H1 (cell line): ENCODE measurements around the gene TRIM44. TPM values are rescaled to one million over a fixed set of nuclear protein-coding genes. Genes with fewer than 3 reads are reported as not detected.

Experiments used
- CTCF ChIA-PET: fragments of 300-600 bp; sonication (Branson Sonifier 250); formaldehyde crosslinking; loops from one replicate; lab custom pipeline; 2021; ENCODE audit not compliant: partially characterized antibody; lab: Charles Lee
- POLR2A ChIA-PET: fragments of 300-600 bp; sonication (Branson Sonifier 250); formaldehyde crosslinking; loops from one replicate; lab custom pipeline; 2021; ENCODE audit warnings: inconsistent platforms; ENCODE audit not compliant: partially characterized antibody; lab: Charles Lee
- DNase-seq, 2 experiments: peaks; one replicate each; pipeline versions ENCODE4 v3.0.0 to v3.0.0-alpha.2; 2010 to 2022; ENCODE audit warnings: low spot score in 2 of 2, low read depth in 1 of 2, mixed read lengths in 1 of 2
- FAIRE-seq: peaks from 2 replicates; lab custom pipeline; 2011; peaks lifted over from hg19 to GRCh38; lab: Jason Lieb, UNC
- H2AFZ ChIP-seq: 2 replicates; pipeline ENCODE4 v1.8.1; 2012; ENCODE audit warnings: low read length, inconsistent platforms
- H2AK5ac ChIP-seq: 2 replicates; pipeline ENCODE4 v1.6.1; 2013; ENCODE audit warnings: low read depth, low read length
- H2BK120ac ChIP-seq: replicated peaks from 2 replicates; pipeline ENCODE3; 2013; ENCODE audit warnings: low read depth, low read length, inconsistent platforms
- H2BK12ac ChIP-seq: 2 replicates; pipeline ENCODE4 v1.6.1; 2013; ENCODE audit warnings: low read depth, low read length
- H2BK15ac ChIP-seq: 2 replicates; pipeline ENCODE4 v1.6.1; 2013; ENCODE audit warnings: low read length
- H2BK20ac ChIP-seq: 2 replicates; pipeline ENCODE4 v1.6.1; 2013; ENCODE audit warnings: low read length
- H2BK5ac ChIP-seq: 2 replicates; pipeline ENCODE4 v1.6.1; 2013; ENCODE audit warnings: low read depth, low read length
- H3K14ac ChIP-seq: 2 replicates; pipeline ENCODE4 v1.6.1; 2013; ENCODE audit warnings: inconsistent platforms; ENCODE audit not compliant: insufficient read length
- H3K18ac ChIP-seq: 2 replicates; pipeline ENCODE4 v1.6.1; 2013; ENCODE audit warnings: low read length; ENCODE audit errors: extremely low read depth
- H3K23ac ChIP-seq: 2 replicates; pipeline ENCODE4 v1.6.1; 2013; ENCODE audit warnings: inconsistent platforms; ENCODE audit not compliant: insufficient read length
- H3K23me2 ChIP-seq: 2 replicates; pipeline ENCODE4 v1.6.1; 2013; ENCODE audit warnings: low read depth, low read length
- H3K27ac ChIP-seq: 2 replicates; pipeline ENCODE4 v1.6.1; 2011; ENCODE audit warnings: low read depth, low read length, inconsistent platforms
- H3K27me3 ChIP-seq, 4 experiments: replicated peaks in 1 of 4; 1 replicate in 1 of 4; 2 replicates in 3 of 4; pipeline versions ENCODE4 v1.6.1 to v1.8.1; 2011 to 2013; ENCODE audit warnings: low read length in 3 of 4, mild to moderate bottlenecking in 3 of 4, inconsistent platforms in 2 of 4, mixed read lengths in 2 of 4, moderate library complexity in 1 of 4; ENCODE audit not compliant: control insufficient read depth in 3 of 4, insufficient read depth in 3 of 4; ENCODE audit errors: extremely low read depth in 1 of 4
- H3K36me3 ChIP-seq, 4 experiments: 2 replicates each; pipeline versions ENCODE4 v1.6.1 to v1.8.1; 2011 to 2013; ENCODE audit warnings: mild to moderate bottlenecking in 4 of 4, low read length in 3 of 4, moderate library complexity in 2 of 4, control low read depth in 1 of 4, inconsistent platforms in 1 of 4; ENCODE audit not compliant: insufficient read depth in 4 of 4, control insufficient read depth in 2 of 4
- H3K4ac ChIP-seq: replicated peaks from 2 replicates; pipeline ENCODE3; 2013; ENCODE audit warnings: low read length, low read depth, mixed read lengths, inconsistent platforms; ENCODE audit not compliant: insufficient read length
- H3K4me1 ChIP-seq, 4 experiments: replicated peaks in 1 of 4; 1 replicate in 1 of 4; 2 replicates in 3 of 4; pipeline versions ENCODE4 v1.6.1 to v1.8.1; 2011 to 2013; ENCODE audit warnings: low read length in 3 of 4, inconsistent platforms in 2 of 4, mixed read lengths in 1 of 4; ENCODE audit not compliant: insufficient read depth in 4 of 4, control insufficient read depth in 3 of 4
- H3K4me2 ChIP-seq, 2 experiments: 2 replicates each; pipeline versions ENCODE4 v1.6.1 to v1.8.1; 2011 to 2013; ENCODE audit warnings: low read depth in 2 of 2, low read length in 2 of 2, control low read depth in 1 of 2, inconsistent platforms in 1 of 2, mild to moderate bottlenecking in 1 of 2; ENCODE audit not compliant: insufficient read depth in 1 of 2
- H3K4me3 ChIP-seq, 4 experiments: fragments of 200-600, 300-600 bp in 1 of 4; sonication (generic), shearing (Covaris generic), sonication (Bioruptor Twin) in 1 of 4; 2 replicates each; pipeline versions ENCODE4 v1.5.1 to v1.8.1; 2011 to 2016; ENCODE audit warnings: low read length in 4 of 4, low read depth in 3 of 4, control low read depth in 2 of 4, inconsistent platforms in 2 of 4, mild to moderate bottlenecking in 2 of 4, mixed read lengths in 1 of 4, moderate library complexity in 1 of 4; ENCODE audit not compliant: insufficient read depth in 2 of 4; ENCODE audit errors: extremely low read depth in 1 of 4
- H3K56ac ChIP-seq: replicated peaks from 2 replicates; pipeline ENCODE3; 2013; ENCODE audit warnings: low read depth, mild to moderate bottlenecking, mixed read lengths, low read length, inconsistent platforms; ENCODE audit not compliant: insufficient read length
- H3K79me1 ChIP-seq: 2 replicates; pipeline ENCODE4 v1.6.1; 2013; ENCODE audit warnings: low read depth, low read length, control low read depth
- H3K79me2 ChIP-seq, 2 experiments: 2 replicates each; pipeline versions ENCODE4 v1.6.1 to v1.8.1; 2012 to 2013; ENCODE audit warnings: low read length in 2 of 2, mild to moderate bottlenecking in 2 of 2, inconsistent platforms in 1 of 2; ENCODE audit not compliant: insufficient read depth in 2 of 2, control insufficient read depth in 1 of 2
- H3K9ac ChIP-seq, 4 experiments: replicated peaks in 1 of 4; 1 replicate in 1 of 4; 2 replicates in 3 of 4; pipeline versions ENCODE4 v1.6.1 to v1.8.1; 2011 to 2013; ENCODE audit warnings: low read depth in 3 of 4, low read length in 3 of 4, control low read depth in 2 of 4, mild to moderate bottlenecking in 2 of 4, moderate library complexity in 2 of 4, inconsistent platforms in 1 of 4; ENCODE audit errors: extremely low read depth in 1 of 4
- H3K9me3 ChIP-seq, 2 experiments: 2 replicates each; pipeline versions ENCODE4 v1.6.1 to v1.8.1; 2012 to 2013; ENCODE audit warnings: mild to moderate bottlenecking in 2 of 2, moderate library complexity in 2 of 2, control low read depth in 1 of 2, inconsistent platforms in 1 of 2, low read depth in 1 of 2, low read length in 1 of 2, mixed read lengths in 1 of 2; ENCODE audit not compliant: insufficient read depth in 2 of 2
- H4K20me1 ChIP-seq, 2 experiments: replicated peaks in 1 of 2; 2 replicates each; pipeline versions ENCODE3 to v1.8.1; 2011 to 2013; ENCODE audit warnings: inconsistent platforms in 2 of 2, low read length in 2 of 2, mild to moderate bottlenecking in 1 of 2; ENCODE audit not compliant: insufficient read depth in 2 of 2, control insufficient read depth in 1 of 2
- H4K5ac ChIP-seq: 2 replicates; pipeline ENCODE4 v1.6.1; 2013; ENCODE audit warnings: low read length, low read depth, mixed read lengths, inconsistent platforms; ENCODE audit not compliant: insufficient read length
- H4K8ac ChIP-seq: 2 replicates; pipeline ENCODE4 v1.8.0; 2013; ENCODE audit warnings: mild to moderate bottlenecking, moderate library complexity, low read length, inconsistent platforms; ENCODE audit not compliant: insufficient read depth; ENCODE audit errors: extremely low read depth
- H4K91ac ChIP-seq: replicated peaks from 2 replicates; pipeline ENCODE3; 2013; ENCODE audit warnings: low read length, mixed read lengths, inconsistent platforms; ENCODE audit not compliant: insufficient read length
- BRCA1 ChIP-seq: IDR thresholded peaks from 2 replicates; pipeline ENCODE4 v1.6.1; 2012; ENCODE audit warnings: low read depth, low read length, improper control_type of control experiment
- CHD2 ChIP-seq: IDR thresholded peaks from 2 replicates; pipeline ENCODE4 v1.6.1; 2012; ENCODE audit warnings: low read length, improper control_type of control experiment
- JUN ChIP-seq: IDR thresholded peaks from 2 replicates; pipeline ENCODE4 v1.6.1; 2011; ENCODE audit warnings: low read depth, mild to moderate bottlenecking, improper control_type of control experiment, low read length
- KDM5A ChIP-seq: fragments of 200-600 bp; IDR thresholded peaks from 2 replicates; pipeline ENCODE4 v1.7.1; 2012; ENCODE audit warnings: mild to moderate bottlenecking, low read length, inconsistent platforms, mixed read lengths
- POLR2A ChIP-seq, 2 experiments: IDR thresholded peaks; 1 replicate in 1 of 2; 2 replicates in 1 of 2; pipeline ENCODE4 v1.6.1; 2011; ENCODE audit warnings: low read depth in 2 of 2, low read length in 2 of 2, mild to moderate bottlenecking in 2 of 2; ENCODE audit errors: control extremely low read depth in 1 of 2
- POLR2AphosphoS5 ChIP-seq: IDR thresholded peaks from 2 replicates; pipeline ENCODE4 v1.6.1; 2011; ENCODE audit warnings: low read depth, low read length
- RAD21 ChIP-seq, 2 experiments: IDR thresholded peaks in 1 of 2; conservative IDR thresholded peaks in 1 of 2; 2 replicates each; pipeline ENCODE4 v1.6.1; 2011; ENCODE audit warnings: low read depth in 2 of 2, low read length in 2 of 2, improper control_type of control experiment in 1 of 2, inconsistent platforms in 1 of 2, mild to moderate bottlenecking in 1 of 2, moderate library complexity in 1 of 2
- RXRA ChIP-seq: IDR thresholded peaks from 2 replicates; pipeline ENCODE4 v1.6.1; 2011; ENCODE audit warnings: low read depth, mild to moderate bottlenecking, low read length, moderate library complexity; ENCODE audit not compliant: insufficient read depth
- SAP30 ChIP-seq: fragments of 300-600 bp; sonication (generic); IDR thresholded peaks from 2 replicates; pipeline ENCODE4 v1.7.1; 2012; ENCODE audit warnings: low read length, moderate library complexity, mild to moderate bottlenecking, inconsistent platforms; ENCODE audit not compliant: insufficient read depth, insufficient replicate concordance
- SIN3A ChIP-seq, 2 experiments: IDR thresholded peaks in 1 of 2; conservative IDR thresholded peaks in 1 of 2; 2 replicates each; pipeline ENCODE4 v1.6.1; 2011 to 2012; ENCODE audit warnings: low read length in 2 of 2, improper control_type of control experiment in 1 of 2, low read depth in 1 of 2, mild to moderate bottlenecking in 1 of 2
- SRF ChIP-seq: IDR thresholded peaks from 2 replicates; pipeline ENCODE4 v1.6.1; 2011; ENCODE audit warnings: mild to moderate bottlenecking, low read depth, low read length, moderate library complexity
- TAF7 ChIP-seq: optimal IDR thresholded peaks from 2 replicates; pipeline ENCODE3; 2011; ENCODE audit warnings: low read depth, mild to moderate bottlenecking, inconsistent platforms, low read length, moderate library complexity, borderline replicate concordance
- TEAD4 ChIP-seq: IDR thresholded peaks from 2 replicates; pipeline ENCODE4 v1.6.1; 2012; ENCODE audit warnings: low read depth, low read length, inconsistent platforms, mixed read lengths
- WGBS, 2 experiments: shearing (Covaris generic) in 1 of 2; methylation state at CpG; one replicate each; pipeline versions ENCODE4 v1.1.6 to v1.1.7; 2013 to 2015; ENCODE audit warnings: low lambda C conversion rate in 2 of 2, mixed read lengths in 2 of 2, inconsistent platforms in 1 of 2, low coverage in 1 of 2, missing lambda C conversion rate in 1 of 2; ENCODE audit not compliant: insufficient replicate concordance in 2 of 2, insufficient coverage in 1 of 2, insufficient read length in 1 of 2; ENCODE audit errors: extremely low coverage in 1 of 2, missing lambda C conversion rate in 1 of 2; 5-methylcytosine and 5-hydroxymethylcytosine counted together
- polyA plus RNA-seq, 7 experiments: library from polyadenylated mRNA; depleted of rRNA in 3 of 7; stranded (reverse) in 5 of 7; unstranded in 2 of 7; fragments of >200 nt in 5 of 7; fragments of 200-250 nt in 2 of 7; gene quantifications; 1 replicate in 5 of 7; 2 replicates in 1 of 7; 4 replicates in 1 of 7; pipeline versions ENCODE4 v1.2.1 to v1.2.3, GENCODE V29; 2011 to 2013; ENCODE audit warnings: missing spikeins in 2 of 7, mixed read lengths in 2 of 7
- total RNA-seq: library from RNA; stranded (reverse); fragmentation: NEBNext Ultra II Directional; extraction: Animal tissue kit (Norgen Biotek cat#: 25700); gene quantifications from 2 replicates; pipeline ENCODE4 v1.2.1, GENCODE V29; 2021

The TRIM44 gene
- total and polyA plus RNA-seq, 2 of the 8 experiments (the other 6 are each of a cell fraction or from before 2014, with no cell fraction given) = 13.9 to 34.4 TPM

GRCh38 chr11:35792846-35793192 is 130.2 kb downstream of the TRIM44 start:
- no peak for DNase-seq
- Histone ChIP-seq H3K4me1 (no peaks in the 10 kb centered on the region), H4K91ac (no peak overlapping the region), H3K14ac (no peak overlapping the region), H3K79me2 (no peaks in the 10 kb centered on the region), H4K5ac (no peak overlapping the region), H2BK20ac (no peak overlapping the region), H3K9me3 (no peaks in the 10 kb centered on the region), H3K27ac (no peak overlapping the region), H3K9ac (no peak overlapping the region), H3K23me2 (no peaks in the 10 kb centered on the region), H3K79me1 (no peaks in the 10 kb centered on the region), H3K4me2 (no peak overlapping the region), H2AFZ (no peak overlapping the region), H3K4ac (no peak overlapping the region), H3K23ac (no peak overlapping the region), H2BK120ac (no peak overlapping the region), H3K27me3 (no peaks in the 10 kb centered on the region), H4K20me1 (no peaks in the 10 kb centered on the region), H2BK15ac (no peak overlapping the region), H2AK5ac (no peak overlapping the region), H3K18ac (no peak overlapping the region), H2BK5ac (no peak overlapping the region), H3K4me3 (no peak overlapping the region), H4K8ac (no peak overlapping the region), H2BK12ac (no peak overlapping the region), H3K56ac (no peak overlapping the region), H3K36me3 (no peaks in the 10 kb centered on the region)
- ChIA-PET CTCF (interaction anchor here (0.9 to 2.7 kb wide), 6 partner anchors 8 to 264 kb away, joined by 3 to 9 read pairs (median 4); no protein-coding TSS in a partner anchor), POLR2A (interaction anchor here (1.2 kb wide), 1 partner anchor 24 kb away, joined by 3 read pairs; no protein-coding TSS in a partner anchor)
- WGBS, 2 experiments = 87% methylated on average over 2 of the region's 2 CpGs; no CpG with 5 or more reads in 1 of the 2 experiments
- no peak for FAIRE-seq
- no peak for TF ChIP-seq SIN3A (conservative IDR thresholded peaks at IDR 0.05 in 1 of 2, IDR thresholded peaks at IDR 0.05 in 1 of 2; ENCODE audit: low read depth in 1 of 2, low read length in 2 of 2)
- no peak for TF ChIP-seq SRF
- TF ChIP-seq RAD21 (IDR thresholded peaks at IDR 0.05 in 1 of 2, conservative IDR thresholded peaks at IDR 0.05 in 1 of 2; ENCODE audit: low read depth in 2 of 2, low read length in 2 of 2) = no peak
- no peak for TF ChIP-seq BRCA1
- TF ChIP-seq TEAD4 = no peak
- TF ChIP-seq POLR2AphosphoS5 = no peak
- TF ChIP-seq SAP30 = no peak
- TF ChIP-seq TAF7 = no peak
- no peak for TF ChIP-seq POLR2A (IDR thresholded peaks at IDR 0.05; ENCODE audit: control extremely low read depth in 1 of 2, low read depth in 2 of 2, low read length in 2 of 2)
- no peak for TF ChIP-seq JUN
- TF ChIP-seq RXRA = no peak
- TF ChIP-seq KDM5A = no peak
- TF ChIP-seq CHD2 = no peak
